GM19099 (cell line): ENCODE data around the gene RASL10A.

Source experiments
- POLR2A ChIP-seq: IDR thresholded peaks from 3 replicates; pipeline ENCODE4 v1.6.1; 2011; ENCODE audit warnings: low read depth; ENCODE audit not compliant: insufficient read length; ENCODE audit errors: extremely low read depth

The RASL10A gene

DNA sequence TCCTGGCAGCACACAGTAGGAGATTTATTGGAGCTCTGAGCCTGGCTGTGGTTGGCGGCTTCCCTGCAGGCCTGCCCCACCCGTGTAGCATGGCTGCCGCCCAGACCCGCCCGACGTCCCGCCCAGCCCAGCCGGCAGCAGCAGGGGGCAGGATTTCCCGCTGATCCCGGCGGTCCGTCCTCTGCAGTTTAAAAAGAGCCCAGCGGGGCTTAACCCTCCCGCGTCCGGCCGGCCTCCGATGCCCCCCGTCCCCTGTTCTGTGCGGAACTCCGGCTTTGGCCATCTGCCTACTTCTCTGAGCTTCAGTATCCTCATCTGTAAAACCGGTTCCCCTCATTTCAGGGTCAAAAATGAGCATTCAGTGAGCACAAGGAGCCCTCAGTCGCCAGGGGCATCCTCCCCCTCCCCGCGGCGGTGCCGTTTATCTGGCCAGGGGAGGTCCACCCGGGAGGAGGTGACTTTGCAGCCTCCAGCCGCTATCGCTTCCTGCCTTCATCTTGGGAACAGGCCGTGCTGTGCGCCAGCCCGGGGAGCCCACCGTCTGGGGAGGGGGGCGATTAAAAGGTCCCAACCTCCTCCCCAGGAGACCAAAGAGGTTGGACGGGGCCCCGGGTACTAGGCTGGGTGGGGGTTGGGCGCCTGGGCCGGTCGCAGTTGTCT, 9.2 kb downstream of the RASL10A start, which contains the start of gene GAS2L1:
TSS of gene GAS2L1 (plus strand) at position 476 of the 660 bp plus-strand sequence. CDS start 1,456 bp downstream, outside the sequence.
- TF ChIP-seq POLR2A = no peak

DNA sequence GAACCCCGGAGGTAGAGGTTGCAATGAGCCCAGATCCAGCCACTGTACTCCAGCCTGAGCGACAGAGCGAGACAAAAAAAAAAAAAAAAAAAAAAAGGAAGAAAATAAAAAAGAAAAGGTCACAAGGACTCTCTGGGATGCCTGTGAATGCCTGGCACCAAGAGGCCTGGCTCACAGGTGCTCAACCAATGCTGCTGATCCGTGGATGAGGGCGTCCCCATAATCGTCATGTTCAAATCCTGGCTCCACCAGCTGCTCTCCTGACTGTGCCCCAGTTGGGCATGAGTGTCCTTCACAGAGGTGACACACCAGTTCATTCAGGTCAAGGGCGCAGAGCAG, 9.7 kb downstream of the RASL10A start:
- TF ChIP-seq POLR2A = no peak

DNA sequence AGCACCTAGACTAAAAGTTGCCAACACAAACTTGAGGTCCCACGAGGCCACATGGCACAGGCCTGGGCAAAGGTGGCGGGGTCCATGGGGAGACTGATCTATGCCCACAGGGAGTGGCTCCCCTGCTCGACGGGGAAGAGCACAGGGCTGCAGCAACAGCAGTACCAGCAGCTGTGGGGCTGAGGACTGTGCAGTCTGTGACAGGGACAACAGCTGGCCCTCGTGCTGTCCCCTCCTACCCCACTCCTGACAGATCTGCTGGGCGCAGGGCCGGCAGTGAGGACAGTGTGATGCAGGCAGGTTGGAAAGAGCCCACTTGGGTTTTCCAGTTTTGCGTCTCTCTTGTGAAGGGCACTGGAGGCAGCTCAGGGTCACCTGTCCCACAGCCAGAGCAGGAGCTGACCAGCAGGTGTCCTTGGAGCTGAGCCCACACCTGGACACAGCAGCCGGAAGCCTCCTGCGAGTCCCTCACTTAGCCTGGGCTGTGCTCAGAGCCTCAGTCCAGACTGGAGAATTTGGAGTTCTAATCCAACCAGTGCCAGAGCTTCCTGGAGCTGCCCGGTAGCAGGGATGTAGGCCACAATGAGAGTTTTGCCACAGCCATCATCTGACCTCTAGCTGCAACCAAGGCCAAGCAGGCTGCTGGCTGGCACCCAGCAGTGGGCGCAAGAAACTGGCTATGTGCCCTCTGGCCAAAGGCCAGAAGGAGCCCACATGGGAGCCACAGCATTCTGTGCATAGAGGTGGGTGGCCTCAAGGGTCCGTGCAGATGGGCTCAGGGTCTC, 12.6 kb downstream of the RASL10A start:
- TF ChIP-seq POLR2A = no peak

DNA sequence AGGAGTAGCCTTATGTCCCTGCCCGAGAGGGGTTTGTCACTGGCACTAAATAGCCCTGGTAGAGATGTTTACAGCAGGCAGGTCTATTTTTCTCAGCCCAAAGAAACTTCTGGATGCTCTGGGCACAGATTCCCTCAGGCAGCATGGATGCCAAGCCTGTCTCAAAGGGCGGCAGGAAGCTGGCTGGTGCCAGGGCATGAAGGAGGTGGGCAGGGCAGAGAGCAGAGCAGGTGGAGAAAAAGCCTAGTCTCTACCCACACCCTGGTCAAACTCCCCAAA, 13.2 kb downstream of the RASL10A start:
- TF ChIP-seq POLR2A = no peak

DNA sequence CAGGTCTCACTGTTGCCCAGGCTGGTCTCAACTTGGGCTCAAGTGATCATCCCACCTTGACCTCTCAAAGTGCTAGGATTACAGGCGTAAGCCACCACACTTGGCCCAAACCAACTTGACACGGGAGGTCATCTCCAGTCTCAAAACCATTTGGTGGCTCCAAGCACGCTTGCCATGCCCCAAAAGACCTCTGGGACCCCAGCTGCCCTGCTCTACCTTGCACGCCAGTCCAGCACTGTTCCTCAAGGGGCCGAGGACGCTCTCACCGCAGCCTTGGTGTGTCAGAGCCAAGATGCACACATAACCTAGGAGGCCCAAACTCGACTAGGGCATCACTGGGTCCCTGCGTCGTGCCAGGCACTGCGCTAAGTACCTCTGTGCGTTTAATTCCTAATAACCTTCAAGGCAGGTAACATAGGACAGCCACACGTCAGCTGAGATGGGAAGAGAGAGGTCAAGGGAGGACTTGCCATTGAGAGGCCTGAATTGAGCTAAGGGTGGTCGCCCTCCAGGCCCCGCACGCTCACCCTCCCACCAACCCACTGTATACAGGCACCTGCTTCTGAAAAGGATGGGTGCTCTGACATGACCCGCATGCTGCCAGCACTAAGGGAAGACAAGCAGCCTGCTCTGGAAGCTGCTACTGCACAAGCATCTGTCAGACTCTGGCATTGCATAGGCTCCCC, 13.6 kb downstream of the RASL10A start:
- no peak for TF ChIP-seq POLR2A

DNA sequence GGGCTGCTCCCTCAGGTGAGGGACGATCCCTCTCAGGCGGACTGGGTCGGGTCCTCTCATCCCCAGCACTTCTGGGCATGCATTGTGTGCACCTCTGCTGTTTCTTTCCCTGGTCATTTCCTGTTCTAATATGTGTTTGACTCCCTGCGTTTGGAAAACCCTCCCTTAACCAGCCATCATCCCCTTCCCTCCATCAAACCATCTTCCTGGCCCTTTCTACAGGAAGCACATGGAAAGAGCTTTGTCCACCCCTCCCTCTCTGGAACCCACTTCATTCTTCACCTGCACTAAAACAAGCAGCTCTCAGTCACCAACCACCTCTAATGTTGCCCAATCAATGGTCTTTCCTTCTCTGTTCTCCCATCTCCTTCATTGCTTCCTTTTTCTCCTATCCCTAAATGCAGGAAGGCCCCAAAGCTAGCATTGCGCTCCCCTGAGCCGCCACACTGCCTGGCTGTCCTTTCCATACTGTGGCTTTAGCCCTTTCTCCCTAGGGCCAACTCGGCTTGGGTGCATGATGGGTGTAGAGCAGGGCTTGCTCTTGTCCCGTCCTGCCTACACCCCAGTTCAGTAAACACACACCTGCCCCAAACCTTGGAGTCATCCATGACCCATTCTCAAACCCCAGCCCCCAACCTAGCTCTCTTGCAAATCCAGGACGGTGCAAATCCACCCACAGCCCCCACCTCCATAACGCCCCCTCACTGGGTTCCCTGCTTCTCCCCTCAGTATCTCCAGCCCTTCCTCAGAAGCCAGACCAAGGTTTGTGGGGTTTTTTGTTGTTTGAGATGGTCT, 14.5 kb downstream of the RASL10A start:
- no peak for TF ChIP-seq POLR2A

DNA sequence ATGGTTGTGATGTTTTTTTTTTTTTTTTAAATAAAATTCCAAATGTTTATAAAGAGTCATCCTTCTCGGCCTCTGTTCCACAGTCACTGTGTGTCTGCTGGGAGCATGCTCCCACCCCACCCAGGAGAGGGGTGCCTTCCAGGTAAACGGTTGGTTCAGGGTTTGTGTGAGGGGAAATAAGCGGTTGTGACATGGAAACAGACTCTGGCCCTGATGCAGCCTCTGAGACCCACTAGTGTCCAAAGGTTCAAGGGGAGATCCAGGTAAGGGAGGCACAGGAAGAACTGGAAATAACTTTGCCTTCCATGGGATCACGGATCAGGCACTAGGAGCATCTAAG, 15.1 kb downstream of the RASL10A start:
- TF ChIP-seq POLR2A = no peak

DNA sequence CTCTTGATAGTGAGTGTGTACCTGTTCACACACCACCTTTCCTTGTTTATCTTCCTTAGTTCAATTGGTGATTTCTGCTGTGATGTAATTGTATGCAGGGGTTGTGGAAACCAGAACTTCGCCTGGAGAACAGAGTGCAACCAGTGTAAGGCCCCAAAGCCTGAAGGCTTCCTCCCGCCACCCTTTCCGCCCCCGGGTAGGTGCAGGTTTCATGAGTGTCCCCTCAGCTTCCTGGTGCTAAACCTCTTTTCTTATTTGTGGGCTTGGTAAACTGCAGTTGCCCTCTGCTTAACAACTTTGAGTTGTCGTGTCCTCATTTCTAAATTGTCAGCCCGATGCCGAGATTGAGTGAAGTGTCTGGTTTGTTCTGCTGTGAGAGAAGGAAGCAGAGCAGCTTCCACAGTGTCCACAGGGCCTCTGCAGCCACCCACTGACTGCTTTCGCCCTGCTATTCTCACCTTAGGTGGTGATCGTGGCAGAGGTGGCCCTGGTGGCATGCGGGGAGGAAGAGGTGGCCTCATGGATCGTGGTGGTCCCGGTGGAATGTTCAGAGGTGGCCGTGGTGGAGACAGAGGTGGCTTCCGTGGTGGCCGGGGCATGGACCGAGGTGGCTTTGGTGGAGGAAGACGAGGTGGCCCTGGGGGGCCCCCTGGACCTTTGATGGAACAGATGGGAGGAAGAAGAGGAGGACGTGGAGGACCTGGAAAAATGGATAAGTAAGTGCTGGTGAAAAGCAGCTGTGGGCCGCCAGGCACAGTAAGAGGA, 16.2 kb downstream of the RASL10A start:
- TF ChIP-seq POLR2A = no peak

DNA sequence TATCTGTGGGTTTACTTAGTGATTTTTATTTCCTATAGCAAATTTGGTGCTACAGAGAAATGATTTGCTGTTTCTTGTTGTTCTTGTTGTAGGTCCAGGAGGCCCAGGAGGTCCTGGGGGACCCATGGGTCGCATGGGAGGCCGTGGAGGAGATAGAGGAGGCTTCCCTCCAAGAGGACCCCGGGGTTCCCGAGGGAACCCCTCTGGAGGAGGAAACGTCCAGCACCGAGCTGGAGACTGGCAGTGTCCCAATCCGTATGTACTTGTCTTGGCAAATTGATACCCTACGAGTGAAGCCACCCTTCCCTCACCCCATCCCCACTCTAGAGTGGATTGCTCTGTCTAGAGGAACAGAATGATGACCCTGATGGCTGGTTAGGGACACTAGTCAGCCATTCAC, 16.9 kb downstream of the RASL10A start:
- TF ChIP-seq POLR2A = no peak

DNA sequence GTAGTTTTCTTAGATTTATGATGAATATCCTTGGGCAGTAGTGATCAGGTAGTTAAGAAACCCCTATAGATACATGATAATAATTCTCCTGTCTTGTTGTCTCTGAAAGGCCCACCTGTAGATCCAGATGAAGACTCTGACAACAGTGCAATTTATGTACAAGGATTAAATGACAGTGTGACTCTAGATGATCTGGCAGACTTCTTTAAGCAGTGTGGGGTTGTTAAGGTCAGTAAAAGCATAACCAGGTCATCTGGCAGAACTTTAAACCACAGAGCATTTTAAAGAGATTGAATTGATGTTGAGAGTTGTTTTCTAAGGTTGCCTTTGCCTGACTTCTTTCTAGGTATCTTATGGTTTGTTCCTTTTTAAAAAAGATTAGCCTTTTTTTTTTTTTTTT, 23.1 kb downstream of the RASL10A start:
- TF ChIP-seq POLR2A = no peak

DNA sequence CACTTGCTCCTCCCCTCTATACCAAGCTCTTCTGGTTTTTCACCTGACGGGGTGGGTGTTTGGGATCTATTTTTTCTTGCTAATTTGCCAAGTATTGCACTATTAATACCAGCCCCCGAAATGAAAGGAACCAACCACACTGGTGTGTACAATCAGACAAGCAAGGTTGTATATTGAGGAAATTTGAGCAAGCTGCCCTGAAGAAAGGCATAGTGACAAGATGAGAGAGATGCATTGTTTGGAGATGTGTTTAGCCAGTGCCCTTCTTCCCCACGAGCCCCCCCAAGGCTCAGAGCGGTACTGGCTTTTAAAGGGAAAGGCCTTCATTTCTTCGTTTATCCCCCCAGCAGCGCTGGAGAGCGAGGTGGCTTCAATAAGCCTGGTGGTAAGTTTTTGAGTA, 24.3 kb downstream of the RASL10A start:
- no peak for TF ChIP-seq POLR2A

DNA sequence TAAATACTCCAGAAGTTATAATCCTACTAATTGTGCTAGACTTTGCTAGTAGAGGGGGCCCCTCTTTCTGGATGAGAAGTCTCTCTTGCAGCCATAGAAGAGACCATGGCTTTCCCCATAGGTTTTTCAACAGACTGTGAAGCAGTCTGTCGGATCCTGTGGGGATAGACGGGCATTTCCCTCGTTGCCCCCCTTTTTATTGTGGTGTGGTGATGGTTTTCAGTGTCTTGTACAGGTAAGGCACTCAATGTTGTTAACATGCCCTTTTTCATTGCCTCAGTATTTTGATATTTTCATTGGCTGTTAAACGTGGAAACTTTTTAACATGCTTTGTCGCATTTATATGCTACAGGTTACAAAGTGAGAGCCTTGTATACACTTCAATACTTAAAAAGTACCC, 25.4 kb downstream of the RASL10A start:
- TF ChIP-seq POLR2A = no peak

DNA sequence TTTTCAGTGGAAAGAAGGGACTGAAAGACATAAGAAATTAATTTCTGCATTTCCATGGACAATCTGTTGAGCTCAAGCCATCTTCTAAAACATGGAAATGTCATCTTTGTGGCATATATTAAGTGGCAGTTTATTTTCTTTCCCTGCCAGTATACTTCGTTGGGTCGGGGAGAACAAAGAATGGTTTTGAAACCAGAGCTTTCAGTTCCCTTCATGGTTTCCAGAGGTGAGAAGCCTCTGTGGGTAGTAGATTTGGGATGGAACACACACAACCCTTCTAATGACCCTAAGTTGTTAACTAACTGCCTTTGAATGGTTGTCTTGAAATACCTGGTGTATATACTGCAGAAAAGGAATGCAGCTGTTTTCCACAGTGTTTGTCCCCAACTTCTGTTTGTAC, 26.7 kb downstream of the RASL10A start:
- no peak for TF ChIP-seq POLR2A

DNA sequence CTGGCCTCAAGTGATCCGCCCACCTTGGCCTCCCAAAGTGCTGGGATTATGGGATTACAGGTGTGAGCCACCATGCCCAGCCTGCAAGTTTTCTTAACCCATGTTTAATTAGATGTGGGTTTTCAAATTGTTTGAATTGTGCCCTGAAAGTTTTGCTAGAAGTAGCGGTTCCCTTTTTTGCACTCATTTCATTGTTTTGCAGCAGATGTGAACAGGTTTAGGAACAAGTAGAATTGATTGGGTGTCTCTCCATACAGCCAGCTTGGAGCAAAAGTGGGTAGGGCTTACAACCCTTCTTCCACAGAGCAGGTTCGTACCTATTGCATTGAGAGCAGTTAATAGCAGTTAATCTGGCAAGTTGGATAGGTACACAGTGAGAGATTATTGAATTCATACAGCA, 31.3 kb downstream of the RASL10A start:
- no peak for TF ChIP-seq POLR2A

DNA sequence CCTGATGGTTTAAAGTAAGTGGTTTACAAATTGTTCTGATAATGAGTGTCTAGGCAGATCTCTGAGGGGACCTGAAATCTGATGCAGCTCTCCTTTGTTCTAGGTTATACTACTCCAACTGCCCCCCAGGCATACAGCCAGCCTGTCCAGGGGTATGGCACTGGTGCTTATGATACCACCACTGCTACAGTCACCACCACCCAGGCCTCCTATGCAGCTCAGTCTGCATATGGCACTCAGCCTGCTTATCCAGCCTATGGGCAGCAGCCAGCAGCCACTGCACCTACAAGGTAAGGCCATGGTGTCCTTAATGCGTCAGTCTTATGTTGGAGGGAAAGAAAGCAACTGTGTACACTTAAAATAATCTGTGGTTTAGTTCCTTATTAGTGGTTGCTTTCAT, 37.6 kb downstream of the RASL10A start:
- no peak for TF ChIP-seq POLR2A

DNA sequence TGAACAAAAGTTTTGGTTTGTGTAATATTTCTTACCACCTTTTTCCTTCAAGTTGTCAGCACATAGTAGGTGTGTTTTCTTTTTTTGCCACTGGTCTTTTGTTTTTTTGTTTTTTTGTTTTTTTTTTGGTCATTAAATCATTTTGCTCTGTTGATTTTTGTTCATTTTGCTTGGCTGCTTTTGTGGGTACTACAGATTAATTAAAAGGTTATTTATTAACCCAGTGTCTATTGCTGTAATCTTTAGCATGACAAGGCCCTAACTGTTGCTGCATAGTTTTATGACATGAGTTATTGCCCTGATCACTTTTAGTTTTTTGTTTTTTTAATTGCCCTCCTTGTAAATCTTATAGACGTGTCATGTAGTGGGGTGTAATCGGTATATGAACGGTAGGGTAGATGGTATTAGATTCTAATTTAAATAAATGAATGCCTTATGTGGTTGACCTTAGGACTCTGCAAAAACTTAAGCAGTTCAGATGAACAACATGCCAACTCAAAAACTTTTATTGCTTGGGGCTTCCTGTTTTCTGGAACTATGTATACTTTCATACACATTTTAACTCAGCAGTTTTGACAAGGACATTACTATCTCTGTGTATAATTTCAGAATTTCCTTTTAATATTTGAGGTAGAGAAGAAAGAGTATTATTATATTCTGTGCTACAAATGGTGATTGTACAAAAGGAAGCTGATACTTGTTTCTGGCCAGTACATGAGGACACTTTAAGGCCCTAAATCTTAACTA, 39.5 kb downstream of the RASL10A start:
- TF ChIP-seq POLR2A = no peak
